GM23248 (cell line): Measurements from ENCODE around the gene HSBP1L1.

Experiments used
- EZH2 ChIP-seq: fragments of 200-600 bp; sonication (generic); IDR thresholded peaks from 2 replicates; pipeline ENCODE4 v1.6.1; 2018; ENCODE audit warnings: antibody characterized with exemption, mild to moderate bottlenecking; ENCODE audit not compliant: insufficient read depth, poor library complexity, severe bottlenecking
- EZH2phosphoT487 ChIP-seq: fragments of 200-600 bp; sonication (generic); IDR thresholded peaks from 2 replicates; pipeline ENCODE4 v1.6.1; 2018; ENCODE audit warnings: antibody characterized with exemption, moderate library complexity, mild to moderate bottlenecking, low read depth; ENCODE audit not compliant: insufficient read depth

- no peak for TF ChIP-seq EZH2
- TF ChIP-seq EZH2phosphoT487: no peak
Measured at GRCh38 chr18:79971211-79971952, 6.9 kb downstream of the HSBP1L1 start.
